ENCODE measurements around the gene TMED5. TPM values are rescaled to one million over a fixed set of nuclear protein-coding genes. Genes with fewer than 3 reads are reported as not detected.

TMED5 gene
- total RNA-seq, 2 donors from 2014 or later, result 80.4 to 81.2 TPM

- no peaks in the 10 kb centered on the region for H3K9me3 ChIP-seq
- H3K4me3 ChIP-seq, result no peak overlapping the region
- TF ChIP-seq CTCF (IDR thresholded peaks at IDR 0.05), result no peak
- H3K27ac ChIP-seq, result no peak overlapping the region
- no peak for DNase-seq (ENCODE audit: low spot score)
- H3K27me3 ChIP-seq, result no peaks in the 10 kb centered on the region
- H3K36me3 ChIP-seq, result peaks cover 7% of the 10 kb centered on the region
- H3K4me1 ChIP-seq, result no peaks in the 10 kb centered on the region
These were observed 67.1 kb downstream of the TMED5 start for GRCh38 chr1:93113127-93113526.

- Histone ChIP-seq H3K9me3 (peaks cover 0 to 7% of the 10 kb centered on the region in 2 donors), H3K27ac (no peak overlapping the region), H3K27me3 (no peaks in the 10 kb centered on the region), H3K4me3 (no peak overlapping the region), H3K36me3 (peaks cover 4% of the 10 kb centered on the region), H3K4me1 (no peaks in the 10 kb centered on the region)
- DNase-seq (ENCODE audit: low spot score), result no peak
- no peak for TF ChIP-seq CTCF (IDR thresholded peaks at IDR 0.05)
These were observed 68.7 kb downstream of the TMED5 start for GRCh38 chr1:93111561-93111960.

- no peaks in the 10 kb centered on the region for H3K27me3 ChIP-seq
- peaks cover 0 to 7% of the 10 kb centered on the region in 2 donors for H3K9me3 ChIP-seq
- no peaks in the 10 kb centered on the region for H3K36me3 ChIP-seq
- DNase-seq (ENCODE audit: low spot score), result no peak
- no peak for TF ChIP-seq CTCF (IDR thresholded peaks at IDR 0.05)
- no peak overlapping the region for H3K4me3 ChIP-seq
- H3K4me1 ChIP-seq, result no peaks in the 10 kb centered on the region
- H3K27ac ChIP-seq, result no peak overlapping the region
These were observed 69.1 kb downstream of the TMED5 start for GRCh38 chr1:93111065-93111464.

- H3K9me3 ChIP-seq, result peaks cover 0 to 7% of the 10 kb centered on the region in 2 donors
- no peak for TF ChIP-seq CTCF (IDR thresholded peaks at IDR 0.05)
- no peak for DNase-seq (ENCODE audit: low spot score)
- H3K4me1 ChIP-seq, result no peaks in the 10 kb centered on the region
- H3K27ac ChIP-seq, result no peak overlapping the region
- no peaks in the 10 kb centered on the region for H3K36me3 ChIP-seq
- no peak overlapping the region for H3K4me3 ChIP-seq
- H3K27me3 ChIP-seq, result no peaks in the 10 kb centered on the region
These were observed 70.6 kb downstream of the TMED5 start for GRCh38 chr1:93109578-93109977.

GRCh38 chr1:93108335-93108734 lies 71.9 kb downstream of the TMED5 start:
- Histone ChIP-seq H3K4me1 (no peaks in the 10 kb centered on the region), H3K36me3 (no peaks in the 10 kb centered on the region), H3K9me3 (peaks cover 0 to 7% of the 10 kb centered on the region in 2 donors), H3K27ac (no peak overlapping the region), H3K4me3 (no peak overlapping the region), H3K27me3 (no peaks in the 10 kb centered on the region)
- DNase-seq (ENCODE audit: low spot score), result no peak
- no peak for TF ChIP-seq CTCF (IDR thresholded peaks at IDR 0.05)

- Histone ChIP-seq H3K27ac (no peak overlapping the region), H3K4me1 (no peaks in the 10 kb centered on the region), H3K36me3 (no peaks in the 10 kb centered on the region), H3K4me3 (no peak overlapping the region), H3K27me3 (no peaks in the 10 kb centered on the region), H3K9me3 (peaks cover 0 to 7% of the 10 kb centered on the region in 2 donors)
- DNase-seq (ENCODE audit: low spot score), result no peak
- TF ChIP-seq CTCF (IDR thresholded peaks at IDR 0.05), result no peak
These were observed 72.8 kb downstream of the TMED5 start for GRCh38 chr1:93107395-93107794.

Data from right atrium auricular region (tissue), 2 donors.